Hepatocyte (in vitro differentiated cells): Measurements from ENCODE around the gene SLC25A45. TPM values are rescaled to one million over a fixed set of nuclear protein-coding genes. Genes with fewer than 3 reads are reported as not detected.

Source experiments
- DNase-seq: peaks from one replicate; pipeline ENCODE4 v3.0.0-alpha.2; 2016; ENCODE audit warnings: low spot score
- H2AFZ ChIP-seq: fragments of 200-600 bp; sonication (generic); 2 replicates; pipeline ENCODE4 v1.6.0; 2016; ENCODE audit warnings: antibody characterized with exemption, mild to moderate bottlenecking
- H3K27ac ChIP-seq: fragments of 200-600 bp; sonication (generic); 2 replicates; pipeline ENCODE4 v1.5.1; 2016; ENCODE audit warnings: mild to moderate bottlenecking
- H3K27me3 ChIP-seq: fragments of 200-600 bp; sonication (generic); 2 replicates; pipeline ENCODE4 v1.6.1; 2016
- H3K36me3 ChIP-seq: fragments of 200-600 bp; sonication (generic); replicated peaks from 2 replicates; pipeline ENCODE4 v1.5.1; 2016; ENCODE audit warnings: low read depth; ENCODE audit not compliant: insufficient read depth
- H3K4me1 ChIP-seq: fragments of 200-600 bp; sonication (generic); 2 replicates; pipeline ENCODE4 v1.5.1; 2016; ENCODE audit warnings: mild to moderate bottlenecking, moderate library complexity; ENCODE audit not compliant: insufficient read depth
- H3K4me2 ChIP-seq: fragments of 200-600 bp; sonication (generic); 2 replicates; pipeline ENCODE4 v1.6.0; 2016
- H3K4me3 ChIP-seq: fragments of 200-600 bp; sonication (generic); 2 replicates; pipeline ENCODE4 v1.5.1; 2016; ENCODE audit warnings: mild to moderate bottlenecking
- H3K79me2 ChIP-seq: fragments of 200-600 bp; sonication (generic); 2 replicates; pipeline ENCODE4 v1.6.0; 2017; ENCODE audit warnings: mild to moderate bottlenecking
- H3K9me2 ChIP-seq: fragments of 200-600 bp; sonication (generic); replicated peaks from 2 replicates; pipeline ENCODE4 v1.6.0; 2017; ENCODE audit warnings: mild to moderate bottlenecking; ENCODE audit not compliant: insufficient read depth
- H3K9me3 ChIP-seq: fragments of 200-600 bp; sonication (generic); 2 replicates; pipeline ENCODE4 v1.5.1; 2016; ENCODE audit warnings: low read depth, mild to moderate bottlenecking
- H4K20me1 ChIP-seq: fragments of 200-600 bp; sonication (generic); 2 replicates; pipeline ENCODE4 v1.6.0; 2016; ENCODE audit warnings: mild to moderate bottlenecking; ENCODE audit not compliant: insufficient read depth, poor library complexity, severe bottlenecking
- EZH2 ChIP-seq: fragments of 200-600 bp; sonication (generic); IDR thresholded peaks from 2 replicates; pipeline ENCODE4 v1.6.1; 2016; ENCODE audit warnings: antibody characterized with exemption, mild to moderate bottlenecking, borderline replicate concordance
- EZH2phosphoT487 ChIP-seq: fragments of 200-600 bp; sonication (generic); IDR thresholded peaks from one replicate; pipeline ENCODE4 v1.6.1; 2018; ENCODE audit warnings: antibody characterized with exemption, mild to moderate bottlenecking, low read depth, moderate library complexity; ENCODE audit not compliant: unreplicated experiment, severe bottlenecking
- WGBS: methylation state at CpG from one replicate; pipeline ENCODE4 v1.1.6; 2016; ENCODE audit warnings: low lambda C conversion rate; ENCODE audit errors: missing lambda C conversion rate; 5-methylcytosine and 5-hydroxymethylcytosine counted together
- polyA plus RNA-seq: library from polyadenylated mRNA; unstranded; fragments of >200 nt; fragmentation: Nextera tagmentation; extraction: Ambion mirVana; gene quantifications from 2 replicates; pipeline ENCODE4 v1.2.1, GENCODE V29; 2016
- total RNA-seq: library from RNA; depleted of rRNA; stranded (reverse); fragments of >200 nt; gene quantifications from 2 replicates; pipeline ENCODE4 v1.2.3, GENCODE V29; 2014
- TF ChIP-seq, protein P1 (sequence below): fragments of 200-600 bp; sonication (generic); IDR thresholded peaks from 2 replicates; pipeline ENCODE4 v1.5.1; 2016; ENCODE audit warnings: antibody characterized with exemption, mild to moderate bottlenecking; ENCODE audit not compliant: poor library complexity

The SLC25A45 gene
- total and polyA plus RNA-seq, 2 experiments from 2014 or later: 8.8 to 13.9 TPM

- no peaks in the 10 kb centered on the region for H3K9me3 ChIP-seq
- H3K27ac ChIP-seq: no peak overlapping the region
- DNase-seq: no peak
- H3K4me3 ChIP-seq: no peak overlapping the region
- no peak overlapping the region for H2AFZ ChIP-seq
- no peaks in the 10 kb centered on the region for H4K20me1 ChIP-seq
- no peaks in the 10 kb centered on the region for H3K27me3 ChIP-seq
- 76% methylated on average over 3 of the region's 3 CpGs for WGBS
- H3K4me2 ChIP-seq: no peak overlapping the region
- peaks cover 6% of the 10 kb centered on the region for H3K4me1 ChIP-seq
- no peaks in the 10 kb centered on the region for H3K9me2 ChIP-seq
- no peaks in the 10 kb centered on the region for H3K36me3 ChIP-seq
- H3K79me2 ChIP-seq: peaks cover 8% of the 10 kb centered on the region
- TF ChIP-seq, protein P1, sequence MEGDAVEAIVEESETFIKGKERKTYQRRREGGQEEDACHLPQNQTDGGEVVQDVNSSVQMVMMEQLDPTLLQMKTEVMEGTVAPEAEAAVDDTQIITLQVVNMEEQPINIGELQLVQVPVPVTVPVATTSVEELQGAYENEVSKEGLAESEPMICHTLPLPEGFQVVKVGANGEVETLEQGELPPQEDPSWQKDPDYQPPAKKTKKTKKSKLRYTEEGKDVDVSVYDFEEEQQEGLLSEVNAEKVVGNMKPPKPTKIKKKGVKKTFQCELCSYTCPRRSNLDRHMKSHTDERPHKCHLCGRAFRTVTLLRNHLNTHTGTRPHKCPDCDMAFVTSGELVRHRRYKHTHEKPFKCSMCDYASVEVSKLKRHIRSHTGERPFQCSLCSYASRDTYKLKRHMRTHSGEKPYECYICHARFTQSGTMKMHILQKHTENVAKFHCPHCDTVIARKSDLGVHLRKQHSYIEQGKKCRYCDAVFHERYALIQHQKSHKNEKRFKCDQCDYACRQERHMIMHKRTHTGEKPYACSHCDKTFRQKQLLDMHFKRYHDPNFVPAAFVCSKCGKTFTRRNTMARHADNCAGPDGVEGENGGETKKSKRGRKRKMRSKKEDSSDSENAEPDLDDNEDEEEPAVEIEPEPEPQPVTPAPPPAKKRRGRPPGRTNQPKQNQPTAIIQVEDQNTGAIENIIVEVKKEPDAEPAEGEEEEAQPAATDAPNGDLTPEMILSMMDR: no peak
- no peak for TF ChIP-seq EZH2
- TF ChIP-seq EZH2phosphoT487: no peak
Observed at GRCh38 chr11:65363770-65364169, 18.7 kb downstream of the SLC25A45 start.

- Histone ChIP-seq H4K20me1 (no peaks in the 10 kb centered on the region), H3K27me3 (no peaks in the 10 kb centered on the region), H3K27ac (no peak overlapping the region), H3K36me3 (no peaks in the 10 kb centered on the region), H3K9me3 (no peaks in the 10 kb centered on the region), H3K9me2 (no peaks in the 10 kb centered on the region), H2AFZ (no peak overlapping the region), H3K79me2 (peaks cover 4% of the 10 kb centered on the region), H3K4me3 (no peak overlapping the region), H3K4me1 (peaks cover 6% of the 10 kb centered on the region), H3K4me2 (no peak overlapping the region)
- WGBS: 95% methylated on average over 6 of the region's 6 CpGs
- DNase-seq: no peak
- TF ChIP-seq EZH2phosphoT487 (no peak), EZH2 (no peak)
- TF ChIP-seq, protein P1: no peak
Observed at GRCh38 chr11:65362966-65363365, 19.5 kb downstream of the SLC25A45 start.

DNA sequence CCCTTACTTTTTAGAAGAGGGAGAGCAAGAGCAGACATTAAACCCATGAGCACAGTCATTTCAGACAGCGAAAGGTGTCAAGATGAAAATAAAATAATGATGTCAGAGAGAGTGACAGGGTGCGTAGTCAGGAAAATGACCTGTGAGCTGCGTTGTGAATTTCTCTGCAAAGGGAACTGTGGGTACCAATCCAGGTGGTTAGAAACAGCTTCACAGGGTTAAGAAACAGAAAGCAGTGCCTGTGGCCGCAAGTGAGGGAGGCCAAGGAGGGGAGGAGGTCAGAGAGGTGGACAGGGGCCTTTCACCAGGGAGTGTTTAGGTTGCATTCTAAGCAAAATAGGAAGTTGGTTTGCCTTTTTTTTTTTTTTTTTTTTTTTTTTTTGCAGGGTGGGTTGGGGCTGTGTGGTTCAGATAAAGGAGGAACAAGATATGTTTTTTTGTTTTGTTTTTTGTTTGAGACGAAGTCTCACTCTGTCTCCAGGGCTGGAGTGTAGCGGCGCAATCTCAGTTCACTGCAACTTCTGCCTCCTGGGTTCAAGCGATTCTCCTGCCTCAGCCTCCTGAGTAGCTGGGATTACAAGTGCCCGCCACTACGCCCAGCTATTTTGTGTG is 20.0 kb downstream of the SLC25A45 start:
- H3K27ac ChIP-seq: no peak overlapping the region
- H3K4me3 ChIP-seq: no peak overlapping the region
- peaks cover 9% of the 10 kb centered on the region for H3K4me1 ChIP-seq
- 89% methylated on average over 10 of the region's 10 CpGs for WGBS
- no peak overlapping the region for H2AFZ ChIP-seq
- no peak overlapping the region for H3K4me2 ChIP-seq
- no peaks in the 10 kb centered on the region for H3K27me3 ChIP-seq
- peaks cover 4% of the 10 kb centered on the region for H3K79me2 ChIP-seq
- no peak for DNase-seq
- no peaks in the 10 kb centered on the region for H4K20me1 ChIP-seq
- H3K36me3 ChIP-seq: no peaks in the 10 kb centered on the region
- TF ChIP-seq EZH2phosphoT487: no peak
- H3K9me2 ChIP-seq: no peaks in the 10 kb centered on the region
- H3K9me3 ChIP-seq: no peaks in the 10 kb centered on the region

DNA sequence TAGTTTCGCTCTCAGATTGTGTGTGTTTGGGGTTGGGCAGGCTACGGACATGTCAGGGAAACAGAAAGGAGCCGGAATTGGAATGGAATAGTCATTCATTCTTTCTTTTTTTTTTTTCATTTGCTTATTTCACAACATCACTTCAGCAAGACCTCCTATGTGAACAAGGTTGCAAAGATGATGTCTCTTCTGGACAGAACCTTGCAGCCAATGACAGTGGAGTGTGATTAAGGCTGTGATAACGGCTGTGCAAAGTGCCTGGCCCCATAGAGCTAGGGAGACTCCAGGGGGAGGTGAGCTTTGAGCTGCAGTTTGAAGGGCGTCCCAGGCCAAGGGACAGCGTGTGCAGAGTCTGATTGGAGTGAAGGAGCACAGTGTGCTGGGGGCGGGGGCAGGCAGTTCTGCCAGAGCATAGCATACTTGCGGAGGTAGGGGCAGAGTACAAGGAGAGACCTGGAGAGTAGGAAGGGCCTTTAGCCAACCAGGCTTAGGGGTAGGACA is 24.5 kb downstream of the SLC25A45 start:
- Histone ChIP-seq H2AFZ (no peak overlapping the region), H3K9me2 (no peaks in the 10 kb centered on the region), H3K4me3 (no peak overlapping the region), H3K4me2 (peak overlapping the region; percentile 59), H3K27ac (peak overlapping the region; percentile 87), H3K36me3 (no peaks in the 10 kb centered on the region), H3K79me2 (no peaks in the 10 kb centered on the region), H4K20me1 (peaks cover 4% of the 10 kb centered on the region), H3K27me3 (peaks cover 5% of the 10 kb centered on the region), H3K4me1 (peaks cover 7% of the 10 kb centered on the region), H3K9me3 (no peaks in the 10 kb centered on the region)
- 53% methylated on average over 8 of the region's 8 CpGs for WGBS
- DNase-seq: peak; percentile 85
- TF ChIP-seq, protein P1: no peak
- TF ChIP-seq EZH2: no peak
- no peak for TF ChIP-seq EZH2phosphoT487
